ENCODE results near the gene ASCL5.
A peak's percentile ranks its signal among the peaks of the same experiment; 100 is the strongest.

Gene ASCL5

DNA sequence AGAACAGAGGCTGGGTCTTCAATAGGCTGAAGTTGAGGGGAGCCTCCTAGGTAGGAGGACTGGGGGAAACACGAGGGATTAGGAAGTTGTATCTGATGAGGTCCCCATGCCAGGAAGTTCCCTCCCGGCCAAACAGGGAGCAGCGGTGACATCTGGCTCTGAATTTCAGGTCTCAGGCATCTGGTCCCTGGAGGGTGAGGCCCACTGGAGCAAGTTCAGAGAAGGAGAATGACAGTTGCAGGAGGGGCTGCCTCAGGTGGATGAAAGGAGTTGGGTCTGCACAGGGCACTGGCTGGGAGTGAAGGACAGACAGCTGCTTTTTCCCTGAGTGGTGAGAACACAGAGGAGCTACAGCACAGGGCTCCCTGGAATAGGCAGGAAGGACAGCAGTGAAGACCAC, 18.1 kb upstream of the ASCL5 start:
- Histone ChIP-seq H4K20me1 (peaks cover 0 to 87% (median 29%) of the 10 kb centered on the region in 11 experiments; a peak in 11 of 22 replicates), H3K4me3 (no peak overlapping the region), H3K9me3 (replicated peaks in 1 of 11) (no peaks in the 10 kb centered on the region), H3K4me2 (no peak overlapping the region), H3K9ac (no peak overlapping the region), H3K27ac (no peak overlapping the region), H3K4me1 (peaks cover 12 to 40% (median 31%) of the 10 kb centered on the region in 10 experiments), H3K27me3 (no peaks in the 10 kb centered on the region), H3K36me3 (peaks cover 76 to 91% (median 87%) of the 10 kb centered on the region in 11 experiments)
- no peak for TF ChIP-seq Cebpa-rat (IDR thresholded peaks at IDR 0.05)

DNA sequence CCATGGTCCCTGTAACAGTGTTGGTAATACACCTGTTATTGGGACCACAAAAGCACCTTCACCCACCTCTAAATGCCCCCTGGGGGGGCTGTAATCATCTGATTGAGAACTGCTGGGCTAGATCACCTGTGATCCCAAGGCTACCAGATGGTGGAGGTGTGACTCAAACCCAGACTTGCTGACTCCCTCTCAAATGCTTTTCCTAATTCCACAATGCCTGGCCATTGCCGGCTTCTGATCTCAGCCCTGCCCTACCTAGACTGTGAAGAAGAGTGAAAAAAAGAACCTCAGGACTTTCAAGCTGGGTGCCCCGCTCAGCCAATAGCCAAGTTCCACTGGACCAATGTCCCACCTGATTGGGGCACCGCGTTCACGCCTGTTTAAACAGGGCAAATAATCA, 17.7 kb upstream of the ASCL5 start:
- Histone ChIP-seq H3K9ac (no peak overlapping the region), H3K4me1 (peaks cover 16 to 44% (median 35%) of the 10 kb centered on the region in 10 experiments), H3K27ac (no peak overlapping the region), H3K27me3 (no peaks in the 10 kb centered on the region), H4K20me1 (peaks cover 0 to 91% (median 33%) of the 10 kb centered on the region in 11 experiments; a peak in 11 of 22 replicates), H3K36me3 (peaks cover 72 to 86% (median 82%) of the 10 kb centered on the region in 11 experiments), H3K4me2 (no peak overlapping the region), H3K9me3 (replicated peaks in 1 of 11) (no peaks in the 10 kb centered on the region), H3K4me3 (no peak overlapping the region)
- TF ChIP-seq Cebpa-rat (IDR thresholded peaks at IDR 0.05), result no peak

DNA sequence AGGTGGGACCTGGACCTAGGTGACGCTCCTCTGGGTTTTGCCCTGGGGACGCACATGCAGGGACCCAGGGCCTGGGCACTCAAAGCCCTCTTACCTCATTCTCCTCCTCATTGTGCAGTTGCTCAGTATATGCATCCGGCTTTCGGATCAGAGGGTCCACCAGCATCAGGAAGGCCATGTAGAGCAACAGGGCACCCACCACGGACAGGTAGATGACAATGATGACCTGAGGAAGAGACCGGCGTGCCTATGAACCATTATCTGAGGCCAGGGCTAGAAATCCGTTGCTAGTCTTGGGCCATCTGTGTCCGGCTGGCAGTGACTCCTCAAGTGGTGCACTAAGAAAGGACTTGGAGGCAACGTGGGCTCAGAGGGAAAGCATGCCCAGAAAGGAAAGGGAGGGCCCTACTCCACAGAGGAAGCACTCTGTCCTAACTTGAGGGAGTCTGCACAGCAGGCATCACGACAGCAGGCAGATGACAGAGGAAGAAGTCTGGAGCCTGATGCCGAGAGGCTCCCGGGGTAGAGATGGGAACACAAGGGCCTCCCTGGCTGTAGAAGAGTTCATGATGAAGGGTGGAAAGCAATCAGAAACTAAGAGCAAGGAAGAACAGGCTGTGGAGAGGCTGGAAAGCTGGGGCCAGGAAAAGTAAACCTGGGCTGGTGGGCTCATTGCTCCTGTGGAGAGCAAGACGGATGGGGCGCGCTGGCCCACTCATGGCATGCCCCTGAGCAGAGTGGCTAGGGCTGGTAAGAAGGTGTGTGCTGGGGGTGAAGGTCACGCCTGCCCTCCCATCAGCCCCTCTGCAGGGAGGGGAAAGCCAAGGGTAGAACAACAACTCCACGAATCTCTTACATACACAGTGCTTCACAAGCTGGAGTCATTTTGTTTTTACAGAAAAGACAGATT, 17.0 kb upstream of the ASCL5 start:
- Histone ChIP-seq H3K4me2 (no peak overlapping the region), H3K27ac (no peak overlapping the region), H3K9ac (no peak overlapping the region), H3K36me3 (peaks cover 70 to 80% (median 76%) of the 10 kb centered on the region in 11 experiments), H3K9me3 (replicated peaks in 1 of 11) (no peaks in the 10 kb centered on the region), H3K4me1 (peaks cover 24 to 51% (median 42%) of the 10 kb centered on the region in 10 experiments), H4K20me1 (peaks cover 0 to 96% (median 40%) of the 10 kb centered on the region in 11 experiments; a peak in 13 of 22 replicates), H3K4me3 (no peak overlapping the region), H3K27me3 (no peaks in the 10 kb centered on the region)
- TF ChIP-seq Cebpa-rat (IDR thresholded peaks at IDR 0.05), result no peak

DNA sequence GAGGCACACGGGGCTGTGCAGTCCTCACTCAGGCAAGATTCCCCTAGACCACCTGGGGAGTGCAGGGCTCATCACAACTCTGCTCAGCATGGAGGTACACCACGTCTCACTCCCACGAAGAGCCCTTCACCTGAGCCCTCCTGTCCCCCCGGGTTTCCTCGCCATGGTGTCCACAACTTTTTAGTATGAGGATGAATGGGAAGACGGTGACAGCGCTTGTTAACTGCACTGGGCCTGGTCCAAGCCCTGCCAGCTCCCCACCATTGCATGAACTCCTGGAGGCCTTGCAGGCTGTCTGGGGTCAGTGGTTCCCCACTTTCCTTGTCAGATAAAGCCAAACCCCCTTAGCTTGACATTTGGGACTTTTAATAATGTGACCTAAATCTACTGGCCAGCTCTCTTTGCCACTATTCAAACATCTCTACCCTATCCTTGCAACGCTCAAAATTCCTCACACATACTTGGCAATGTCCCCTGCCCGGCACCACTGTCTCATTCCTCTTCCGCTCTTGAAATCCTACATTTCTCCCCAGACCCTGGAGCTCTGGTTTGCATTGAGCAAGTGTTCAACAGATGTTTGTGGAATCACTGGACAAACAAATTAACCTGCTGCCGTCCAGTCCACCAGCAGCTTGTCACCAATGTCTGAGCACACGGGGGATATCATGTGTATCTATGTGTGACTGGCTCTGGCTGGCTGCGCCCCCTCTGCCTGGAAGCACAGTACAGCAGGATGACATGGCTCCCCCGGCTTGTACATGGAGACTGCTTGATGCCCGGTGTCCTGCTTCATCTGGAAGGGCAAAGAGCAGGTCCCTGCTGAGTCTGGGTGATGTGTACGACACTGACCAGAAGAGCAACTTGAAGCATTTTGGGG, 16.1 kb upstream of the ASCL5 start:
- no peaks in the 10 kb centered on the region for H3K27me3 ChIP-seq
- no peak overlapping the region for H3K27ac ChIP-seq
- H3K4me1 ChIP-seq, result peaks cover 33 to 60% (median 51%) of the 10 kb centered on the region in 10 experiments
- H3K9ac ChIP-seq, result no peak overlapping the region
- H3K36me3 ChIP-seq, result peaks cover 61 to 71% (median 67%) of the 10 kb centered on the region in 11 experiments
- H3K9me3 ChIP-seq (replicated peaks in 1 of 11), result no peaks in the 10 kb centered on the region
- no peak overlapping the region for H3K4me3 ChIP-seq
- H3K4me2 ChIP-seq, result peak overlapping the region in 5 of 11 experiments; percentile 13 to 96 (median 92); a peak in 4 of 22 replicates
- peaks cover 0 to 96% (median 46%) of the 10 kb centered on the region in 11 experiments; a peak in 13 of 22 replicates for H4K20me1 ChIP-seq
- no peak for TF ChIP-seq Cebpa-rat (IDR thresholded peaks at IDR 0.05)

DNA sequence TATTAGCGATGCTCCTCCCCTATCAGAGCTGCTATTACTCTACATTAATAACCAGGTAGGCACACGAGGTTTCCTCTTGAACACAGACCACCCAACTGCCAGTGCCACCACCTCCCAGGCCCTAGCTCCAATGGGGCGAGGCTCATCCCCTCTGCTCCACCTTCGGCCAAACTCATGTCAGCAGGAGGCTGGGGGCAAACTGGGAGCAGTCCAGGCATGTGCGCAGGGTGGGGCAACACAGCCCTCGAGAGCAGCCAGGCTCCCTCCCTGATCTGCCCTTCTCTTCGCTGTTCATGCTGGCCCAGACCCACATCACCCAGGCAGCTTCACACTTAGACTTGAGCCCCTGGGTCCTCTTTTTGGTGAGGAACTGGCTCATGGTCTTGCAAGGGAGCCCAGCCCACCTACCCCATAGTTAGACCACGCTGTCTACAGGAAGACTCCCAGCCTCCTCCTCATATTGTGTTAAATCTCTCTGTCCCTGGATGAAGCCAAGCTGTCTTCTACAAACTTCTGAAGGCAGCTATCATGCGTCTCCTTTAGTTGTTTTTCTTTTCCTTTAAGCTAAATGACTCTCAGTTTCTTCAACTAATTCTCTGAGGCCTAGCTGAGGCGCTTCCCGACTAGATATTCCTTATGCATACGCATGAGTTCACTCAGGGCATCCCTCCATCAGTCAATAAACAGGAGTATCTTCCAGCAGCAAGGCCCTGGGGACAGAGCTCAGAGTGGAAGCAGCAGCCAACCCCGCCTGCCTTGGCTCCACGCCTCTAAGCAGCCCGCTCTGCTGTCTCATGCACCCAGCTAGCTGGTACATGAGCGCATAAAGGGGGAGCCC, 15.2 kb upstream of the ASCL5 start:
- no peak for TF ChIP-seq Cebpa-rat (IDR thresholded peaks at IDR 0.05)
- no peak overlapping the region for H3K4me3 ChIP-seq
- peak overlapping the region in 8 of 11 experiments; percentile 83 to 96 (median 90); a peak in 15 of 22 replicates for H3K4me2 ChIP-seq
- peaks cover 41 to 69% (median 60%) of the 10 kb centered on the region in 10 experiments for H3K4me1 ChIP-seq
- H3K27me3 ChIP-seq, result no peaks in the 10 kb centered on the region
- H3K9me3 ChIP-seq (replicated peaks in 1 of 11), result no peaks in the 10 kb centered on the region
- peaks cover 0 to 95% (median 45%) of the 10 kb centered on the region in 11 experiments; a peak in 12 of 22 replicates for H4K20me1 ChIP-seq
- peak overlapping the region in 2 of 11 experiments; percentile 14 to 64; a peak in 1 of 22 replicates for H3K9ac ChIP-seq
- no peak overlapping the region for H3K27ac ChIP-seq
- H3K36me3 ChIP-seq, result peaks cover 52 to 62% (median 59%) of the 10 kb centered on the region in 11 experiments

DNA sequence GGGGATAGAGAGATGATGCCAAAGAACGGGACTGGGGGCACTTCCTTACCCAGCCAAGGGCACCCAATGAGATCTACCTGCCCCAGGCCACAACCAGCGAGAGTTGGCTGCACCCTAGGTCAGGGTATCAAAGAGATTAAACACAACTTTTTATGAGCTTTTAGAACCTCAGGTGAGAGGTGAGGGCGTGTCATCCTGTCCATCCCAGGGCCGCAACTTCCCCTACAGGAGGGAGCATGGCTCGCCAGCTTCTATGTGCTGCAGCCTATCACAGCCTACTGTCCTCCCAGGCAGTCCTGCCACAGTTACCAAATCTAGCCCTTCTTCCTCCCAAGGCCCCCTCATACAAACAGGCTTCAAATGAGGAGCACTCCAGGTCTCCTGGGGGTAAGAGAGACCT, 14.4 kb upstream of the ASCL5 start:
- no peak for TF ChIP-seq Cebpa-rat (IDR thresholded peaks at IDR 0.05)
- no peak overlapping the region for H3K4me3 ChIP-seq
- peaks cover 49 to 77% (median 68%) of the 10 kb centered on the region in 10 experiments for H3K4me1 ChIP-seq
- H3K27ac ChIP-seq, result peak overlapping the region in 2 of 11 experiments; percentile 71 to 73; a peak in 1 of 22 replicates
- peaks cover 0 to 95% (median 45%) of the 10 kb centered on the region in 11 experiments; a peak in 15 of 22 replicates for H4K20me1 ChIP-seq
- H3K36me3 ChIP-seq, result peaks cover 44 to 55% (median 51%) of the 10 kb centered on the region in 11 experiments
- no peaks in the 10 kb centered on the region for H3K9me3 ChIP-seq (replicated peaks in 1 of 11)
- peak overlapping the region in 10 of 11 experiments; percentile 68 to 96 (median 88); a peak in 19 of 22 replicates for H3K4me2 ChIP-seq
- H3K27me3 ChIP-seq, result no peaks in the 10 kb centered on the region
- peak overlapping the region in 4 of 11 experiments; percentile 4 to 64 (median 33); a peak in 4 of 22 replicates for H3K9ac ChIP-seq

DNA sequence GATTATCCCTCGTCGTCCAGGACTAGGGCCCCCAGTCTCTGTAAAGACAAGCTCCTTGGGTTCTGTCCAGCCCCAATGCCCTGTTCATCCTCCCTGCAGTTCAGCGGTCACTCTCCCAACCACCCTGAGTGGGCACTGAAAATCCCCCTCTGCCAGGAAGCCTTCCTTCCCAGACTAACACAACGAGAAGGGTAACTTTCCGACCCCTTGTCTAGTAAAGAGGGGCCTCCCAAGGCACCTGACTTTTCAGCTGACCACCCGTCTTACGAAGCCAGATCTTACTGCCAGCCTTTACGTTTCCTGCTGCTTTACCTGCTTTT, 13.9 kb upstream of the ASCL5 start:
- no peak for TF ChIP-seq Cebpa-rat (IDR thresholded peaks at IDR 0.05)
- no peaks in the 10 kb centered on the region for H3K27me3 ChIP-seq
- H4K20me1 ChIP-seq, result peaks cover 0 to 95% (median 49%) of the 10 kb centered on the region in 11 experiments; a peak in 16 of 22 replicates
- H3K9me3 ChIP-seq (replicated peaks in 1 of 11), result no peaks in the 10 kb centered on the region
- H3K27ac ChIP-seq, result peak overlapping the region in 7 of 11 experiments; percentile 32 to 73 (median 66); a peak in 14 of 22 replicates
- peak overlapping the region; percentile 67 to 96 (median 87) for H3K4me2 ChIP-seq
- peaks cover 39 to 51% (median 45%) of the 10 kb centered on the region in 11 experiments for H3K36me3 ChIP-seq
- no peak overlapping the region for H3K4me3 ChIP-seq
- peaks cover 54 to 82% (median 73%) of the 10 kb centered on the region in 10 experiments for H3K4me1 ChIP-seq
- peak overlapping the region in 6 of 11 experiments; percentile 27 to 75 (median 61); a peak in 9 of 22 replicates for H3K9ac ChIP-seq

Data from BLaER1 treated with 17β-estradiol and CSF1 and Interleukin-3, amounts not matched to agents 10 nM and 100 nM (cell line).